Peyer's patch (tissue), 4 donors: ENCODE measurements around the gene TMA16.
A peak's percentile ranks its signal among the peaks of the same experiment; 100 is the strongest.

Experiments
- CTCF ChIP-seq, 6 experiments: fragments of 450-650 bp in 4 of 6; fragments of 200-600 bp in 2 of 6; sonication (generic) in 1 of 6; IDR thresholded peaks; one replicate each; pipeline ENCODE4 v1.5.1; 2017 to 2019; ENCODE audit warnings: antibody characterized with exemption in 6 of 6, mild to moderate bottlenecking in 3 of 6, moderate library complexity in 1 of 6
- POLR2A ChIP-seq, 2 donors: fragments of 450-650 bp; IDR thresholded peaks; one replicate each; pipeline ENCODE4 v1.5.1; 2017; ENCODE audit warnings: antibody characterized with exemption in 2 of 2, mild to moderate bottlenecking in 2 of 2, moderate library complexity in 2 of 2

DNA sequence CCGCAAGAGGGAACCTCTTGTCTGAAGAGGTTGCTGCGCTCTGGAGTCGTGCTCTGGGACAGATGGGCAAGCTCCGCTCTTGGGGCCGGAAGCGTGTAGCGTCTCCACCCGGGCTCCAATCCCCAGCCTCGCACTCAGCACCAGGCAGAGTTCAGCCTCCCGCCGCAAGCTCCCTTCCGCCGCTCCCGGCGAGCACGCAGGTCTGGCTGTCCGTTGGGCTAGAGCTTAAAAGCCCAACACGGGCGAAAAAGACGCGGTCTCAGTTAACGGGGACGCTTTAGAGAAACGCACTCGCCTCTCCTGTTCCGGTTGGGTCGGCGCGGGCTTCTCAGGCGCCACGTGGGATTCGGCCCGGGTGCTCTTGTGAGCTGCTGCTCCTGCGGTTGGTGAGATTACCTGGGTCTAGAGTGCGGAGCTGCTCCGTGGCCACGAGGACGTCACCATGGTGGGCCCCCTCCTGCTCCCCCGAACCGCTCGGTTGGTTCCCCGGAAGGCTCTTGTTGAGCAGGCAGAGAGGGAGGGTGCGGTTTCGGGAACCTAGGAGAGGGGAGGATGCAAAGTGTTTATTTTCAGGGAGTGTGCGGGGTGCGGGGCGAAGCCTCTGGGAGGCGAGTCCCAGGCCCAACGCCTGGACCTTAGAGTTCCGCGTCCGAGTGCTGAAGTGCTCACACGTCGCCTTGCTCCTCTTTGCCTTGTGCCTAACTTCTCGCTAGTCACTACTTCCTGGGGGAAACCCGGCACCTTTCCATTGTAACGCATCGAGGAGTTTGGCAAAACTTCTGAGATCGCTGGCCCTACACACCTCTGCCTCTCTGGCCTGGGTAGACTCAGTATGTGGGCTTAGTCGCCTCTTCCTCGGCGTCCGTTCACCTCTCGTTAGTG lies at the start of gene TMA16:
- TF ChIP-seq CTCF (IDR thresholded peaks at IDR 0.05) (no peak), POLR2A (IDR thresholded peaks at IDR 0.05) (peak; percentile 8 to 25)
